ENCODE measurements around the gene CBLN1.

CBLN1 gene

DNA sequence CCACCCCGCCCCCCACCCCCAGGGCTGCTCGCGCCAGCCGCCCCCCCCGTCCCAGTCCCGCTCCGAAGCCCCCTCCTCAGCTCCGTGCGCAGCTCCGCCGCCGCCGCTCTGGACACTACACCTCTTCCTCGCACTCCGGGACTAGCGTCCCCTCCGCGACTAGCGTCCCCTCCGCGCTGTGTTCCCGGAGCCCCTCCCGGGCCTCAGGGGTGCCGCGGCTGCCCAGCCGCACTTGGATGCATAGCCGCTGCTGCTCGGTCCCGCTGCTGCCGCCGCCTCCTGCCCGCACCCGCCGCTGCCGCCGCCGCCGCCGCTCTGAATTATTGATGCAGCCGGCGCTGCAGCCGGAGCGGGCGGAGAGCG is at the start of gene CBLN1:
TSS of gene CBLN1 (minus strand) at position 359 of the 363 bp plus-strand sequence. CDS start 373 bp downstream, outside the sequence.
- DNase-seq (ENCODE audit: low read depth), result no peak

DNA sequence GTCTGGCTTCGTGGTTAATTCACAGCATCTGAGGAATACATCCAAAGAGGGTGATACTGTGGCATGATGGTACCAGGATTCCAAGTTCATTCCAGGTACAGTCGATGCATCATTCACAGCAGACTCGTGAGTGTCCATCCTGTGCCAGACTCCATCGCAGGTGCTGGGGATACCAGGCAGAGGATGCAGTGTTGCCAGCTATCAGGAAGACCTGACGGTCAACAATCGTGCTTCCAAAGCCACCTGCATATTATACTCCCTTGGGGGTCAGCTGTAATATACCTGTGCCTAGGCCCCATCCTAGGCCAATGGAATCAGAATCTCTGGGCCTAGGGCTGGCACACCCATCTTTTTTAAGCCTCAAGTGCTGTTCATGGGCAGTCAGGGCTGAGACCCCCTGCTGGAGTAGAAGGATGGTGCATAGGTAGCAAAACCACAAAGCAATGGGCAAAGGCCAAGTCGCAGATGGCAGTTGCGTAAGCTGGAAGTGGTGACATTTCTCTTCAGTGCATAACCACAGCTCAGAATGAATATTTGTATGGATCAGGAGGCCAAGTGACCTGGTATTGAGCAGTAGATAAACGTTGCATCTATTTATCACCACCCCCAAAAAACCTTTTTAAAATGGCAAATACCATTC is 49.0 kb upstream of the CBLN1 start:
- DNase-seq (ENCODE audit: low read depth), result no peak

DNA sequence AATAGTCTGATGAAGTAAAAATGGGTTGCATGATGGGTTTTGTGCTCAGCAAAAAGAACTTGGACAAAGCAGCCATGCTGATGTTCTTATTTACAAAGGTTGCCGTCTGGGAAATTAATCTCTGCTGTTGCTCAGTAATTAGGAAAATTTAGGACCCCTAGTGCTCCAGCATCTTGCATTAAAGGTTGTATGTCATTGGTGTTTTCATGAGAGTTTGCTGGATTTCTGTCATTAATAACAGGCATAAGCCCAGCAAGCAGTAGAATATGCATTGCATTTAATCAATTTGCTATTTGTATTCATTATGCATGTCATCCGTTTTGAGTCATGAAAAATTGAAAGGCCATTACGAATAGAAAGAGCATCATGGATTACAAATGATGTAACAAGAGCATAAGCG is 46.7 kb upstream of the CBLN1 start:
- DNase-seq (ENCODE audit: low read depth), result no peak

DNA sequence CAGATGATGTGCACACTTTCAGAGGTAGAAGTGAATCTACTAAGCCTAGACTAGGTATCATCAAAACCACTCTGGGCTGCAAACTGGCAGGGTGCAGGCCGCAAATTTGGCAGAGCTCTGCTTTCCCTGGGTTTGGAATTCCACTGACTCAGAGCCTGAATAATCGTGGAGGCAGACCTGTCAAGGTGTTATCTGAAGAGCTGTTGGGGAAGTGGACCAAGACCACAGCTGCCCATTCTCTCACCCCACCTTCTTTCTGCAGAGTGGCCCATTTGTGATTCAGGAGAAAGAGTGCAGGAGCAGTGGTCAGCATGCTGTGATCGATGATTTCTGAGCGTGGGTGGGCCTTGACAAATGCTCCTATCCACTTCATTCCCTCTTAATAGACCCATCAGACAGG is 45.8 kb upstream of the CBLN1 start:
- DNase-seq (ENCODE audit: low read depth), result no peak

DNA sequence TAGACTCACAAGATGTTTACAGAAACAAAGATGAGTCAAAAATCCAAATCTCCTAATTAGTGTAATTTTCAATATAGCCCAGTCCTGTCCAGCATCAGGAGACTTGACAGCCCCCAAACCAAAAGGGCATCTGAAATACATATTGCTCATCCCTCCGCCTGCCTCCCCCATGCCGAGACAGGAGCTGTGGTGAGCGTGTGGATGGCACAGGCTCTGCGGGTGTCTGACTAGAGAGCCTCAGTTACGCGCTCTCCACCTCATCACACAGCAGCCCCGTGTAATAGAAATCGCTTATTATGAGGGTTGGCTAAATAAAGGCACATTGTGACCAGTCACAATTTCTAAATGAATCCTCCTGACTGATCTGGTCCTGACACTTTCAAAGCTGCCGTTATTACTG is 43.1 kb upstream of the CBLN1 start:
- DNase-seq (ENCODE audit: low read depth), result no peak

DNA sequence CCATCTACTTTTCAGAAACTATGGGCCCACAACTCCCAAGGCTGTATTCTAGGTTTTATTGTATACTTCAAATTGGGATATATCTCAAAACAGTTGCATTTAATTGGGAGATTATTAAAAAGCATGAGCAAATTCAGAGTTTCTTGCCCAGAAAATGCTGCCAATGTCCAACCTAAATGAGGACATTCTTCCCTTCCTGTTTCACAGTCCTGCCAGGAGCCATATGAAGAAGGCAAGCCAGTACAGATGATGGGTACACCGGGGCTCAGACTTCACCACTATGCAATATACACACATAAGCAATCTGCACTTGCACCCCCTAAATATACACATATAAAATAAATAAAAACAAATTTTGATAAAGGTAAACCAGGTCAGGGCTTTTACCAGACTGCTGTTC is 34.0 kb upstream of the CBLN1 start:
- DNase-seq (ENCODE audit: low read depth), result no peak

DNA sequence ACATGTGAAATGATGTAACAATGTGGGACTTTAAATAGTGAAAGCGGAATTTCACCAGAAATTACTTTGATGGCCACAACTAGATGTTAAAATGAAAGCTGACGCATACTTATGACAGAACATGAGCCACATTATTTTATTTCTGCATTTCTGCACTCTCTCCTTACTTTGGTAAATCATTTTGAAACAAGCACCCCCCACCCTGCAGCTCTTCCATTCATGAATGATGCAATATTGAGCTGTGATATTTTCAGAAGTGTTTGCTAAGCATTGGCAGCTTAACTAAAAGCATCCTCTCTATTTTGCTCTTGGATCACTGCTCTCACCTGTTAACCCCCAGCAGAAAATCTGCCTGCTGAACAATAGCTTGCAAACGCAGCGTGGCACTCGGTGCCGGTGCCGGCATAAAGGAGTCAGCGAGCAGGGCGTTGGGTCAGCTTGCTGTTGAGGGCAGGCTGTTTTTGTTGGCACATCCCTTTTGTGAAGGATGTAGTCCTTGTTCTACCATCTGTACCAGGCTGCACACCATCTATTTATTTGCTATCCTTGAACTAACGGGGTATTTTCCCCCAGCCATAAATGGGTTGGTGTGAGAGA is 30.8 kb upstream of the CBLN1 start:
- DNase-seq (ENCODE audit: low read depth), result no peak

DNA sequence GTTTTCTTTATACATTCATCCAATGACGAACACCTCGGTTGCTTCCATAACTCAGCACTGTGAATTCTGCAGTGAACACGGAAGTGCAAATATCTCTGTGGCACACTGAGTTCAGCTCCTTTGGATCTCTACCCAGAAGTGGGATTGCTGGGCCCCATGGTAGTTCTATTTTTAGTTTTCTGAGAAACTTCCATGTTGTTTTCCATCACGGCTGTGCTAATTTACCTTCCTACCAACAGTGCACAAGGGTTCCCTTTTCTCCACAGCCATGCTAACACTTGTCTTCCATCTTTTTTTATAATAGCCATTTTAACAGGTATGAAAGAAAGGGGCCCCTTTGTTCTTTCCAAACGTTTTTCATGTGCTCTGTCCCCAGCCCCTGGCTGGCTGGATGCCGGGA is 30.2 kb upstream of the CBLN1 start:
- no peak for DNase-seq (ENCODE audit: low read depth)

DNA sequence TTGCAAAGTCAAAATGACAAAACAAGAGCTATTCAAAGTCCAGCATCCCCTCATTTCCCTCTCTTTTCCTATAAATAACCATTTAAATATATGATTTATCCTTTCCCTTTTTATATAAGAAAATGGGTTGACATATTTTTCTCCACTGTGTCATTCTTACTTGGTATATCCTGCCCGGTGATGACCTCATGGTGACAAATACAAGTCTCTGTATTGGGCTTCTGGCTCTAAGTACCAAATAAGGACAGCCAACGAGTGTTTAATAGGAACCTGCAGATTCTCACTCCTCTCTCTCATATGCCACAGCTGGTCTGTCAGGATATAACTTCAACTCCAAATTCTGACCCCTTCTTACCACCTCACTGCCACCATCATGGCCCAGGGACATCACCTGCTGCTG is 25.5 kb upstream of the CBLN1 start:
- DNase-seq (ENCODE audit: low read depth), result no peak

DNA sequence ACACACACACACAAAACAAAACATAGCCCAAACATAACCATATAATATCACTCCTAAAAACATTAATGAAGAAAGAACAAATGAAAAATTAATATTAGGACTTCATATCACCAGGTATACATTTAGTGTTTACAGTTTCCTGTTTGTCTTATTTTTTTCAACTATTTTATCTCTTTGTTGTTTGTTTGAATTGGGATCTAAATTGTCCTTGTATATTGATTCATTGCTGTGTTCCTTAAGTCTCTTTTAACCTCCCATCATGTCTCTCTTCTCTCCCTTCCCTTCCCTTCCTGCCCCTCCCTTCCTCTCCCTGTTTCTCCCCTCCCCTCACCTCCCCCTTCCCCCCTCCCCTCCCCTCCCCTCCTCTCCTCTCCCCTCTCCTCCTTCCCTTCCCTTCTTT is 23.8 kb upstream of the CBLN1 start:
- DNase-seq (ENCODE audit: low read depth), result no peak

DNA sequence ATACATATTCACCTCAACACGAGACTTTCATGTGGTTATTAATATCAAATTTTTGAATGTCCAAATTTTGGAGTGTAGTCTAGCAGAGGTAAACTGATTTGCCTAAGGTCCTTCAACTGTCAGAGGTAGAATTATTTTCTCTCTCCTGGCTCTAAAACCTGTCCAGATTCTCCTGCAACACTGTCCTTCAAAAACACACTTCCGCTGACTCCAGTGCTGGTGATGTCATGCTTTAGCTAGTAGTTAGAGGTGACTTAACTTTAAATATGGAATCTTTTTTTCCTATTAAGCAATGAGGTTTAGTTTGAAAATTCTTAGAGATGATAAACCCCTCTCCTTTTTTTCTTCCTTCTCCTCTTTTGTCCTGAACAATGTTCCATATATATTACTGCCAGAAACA is 10.8 kb upstream of the CBLN1 start:
- DNase-seq (ENCODE audit: low read depth), result no peak

DNA sequence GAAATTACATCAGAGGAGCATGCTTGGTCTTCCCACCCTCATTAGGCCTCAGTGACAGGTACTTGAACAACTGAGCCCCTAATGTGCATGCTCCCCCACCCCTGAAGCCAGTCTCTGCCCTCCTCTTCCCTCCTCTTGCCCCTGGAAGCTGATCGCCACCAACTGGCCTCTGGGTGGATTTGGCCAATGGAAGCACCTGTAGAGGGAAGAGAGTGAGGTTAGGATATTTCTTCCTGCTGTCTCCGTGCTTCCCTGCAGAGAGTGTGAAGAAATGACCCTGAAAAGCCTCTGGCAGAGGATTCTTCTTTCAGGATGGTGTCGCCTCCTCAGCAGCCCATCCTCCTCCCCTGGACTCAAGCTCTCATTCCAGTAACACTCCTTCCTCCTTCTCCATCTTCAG is 5.9 kb upstream of the CBLN1 start:
- no peak for DNase-seq (ENCODE audit: low read depth)

DNA sequence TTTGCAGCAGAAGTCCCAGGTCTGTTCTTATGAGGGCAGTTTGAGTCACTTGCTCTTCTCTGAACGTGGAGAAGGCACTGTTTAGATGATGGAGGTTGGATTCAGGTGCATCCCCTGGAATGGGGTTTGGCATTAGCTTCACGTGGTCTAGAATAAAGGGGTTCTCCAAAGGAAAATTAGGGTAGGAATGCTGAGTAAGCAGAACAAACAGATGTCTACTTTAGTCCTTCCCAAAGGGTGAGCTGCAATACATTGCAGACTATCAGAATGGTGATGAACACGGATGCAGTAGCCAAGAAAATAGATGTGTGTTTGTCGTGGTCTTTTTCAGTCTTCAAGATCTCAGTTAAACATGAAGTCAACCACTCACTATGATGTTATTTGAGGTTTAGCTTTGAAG is 3.3 kb upstream of the CBLN1 start:
- DNase-seq (ENCODE audit: low read depth), result no peak

DNA sequence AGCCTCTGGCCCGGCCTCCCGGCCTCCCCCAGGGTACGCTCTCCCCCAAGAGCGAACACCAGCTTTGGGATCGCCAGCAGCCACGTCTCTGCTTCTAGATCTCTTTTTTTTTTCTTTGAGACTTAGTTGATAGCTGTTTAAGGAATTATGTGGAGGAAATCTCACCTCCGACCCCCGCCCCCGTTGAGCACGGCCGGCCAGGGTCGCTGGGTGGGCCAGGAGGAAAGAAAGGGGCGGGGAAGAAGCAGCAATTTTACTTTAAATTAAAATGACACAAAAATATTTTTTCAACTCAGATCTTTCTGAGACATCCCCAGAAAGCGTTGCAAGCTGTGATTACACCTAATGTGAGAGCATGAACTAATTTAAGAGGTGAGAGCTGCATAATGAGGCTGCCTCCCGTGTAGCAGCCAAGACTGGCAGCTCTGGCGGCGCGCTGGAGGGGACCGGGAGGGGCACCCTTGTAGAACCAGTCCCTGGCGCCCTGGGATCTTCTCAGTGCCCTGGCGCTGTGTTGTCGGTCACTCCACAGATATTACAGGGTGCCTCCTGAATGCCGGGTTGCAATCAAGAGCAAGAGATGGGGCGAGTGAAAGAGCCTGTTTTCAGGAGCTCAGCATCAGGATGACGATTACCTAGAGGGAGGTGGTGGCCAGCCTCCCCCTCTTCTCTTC is 1.9 kb upstream of the CBLN1 start:
- DNase-seq (ENCODE audit: low read depth), result no peak

DNA sequence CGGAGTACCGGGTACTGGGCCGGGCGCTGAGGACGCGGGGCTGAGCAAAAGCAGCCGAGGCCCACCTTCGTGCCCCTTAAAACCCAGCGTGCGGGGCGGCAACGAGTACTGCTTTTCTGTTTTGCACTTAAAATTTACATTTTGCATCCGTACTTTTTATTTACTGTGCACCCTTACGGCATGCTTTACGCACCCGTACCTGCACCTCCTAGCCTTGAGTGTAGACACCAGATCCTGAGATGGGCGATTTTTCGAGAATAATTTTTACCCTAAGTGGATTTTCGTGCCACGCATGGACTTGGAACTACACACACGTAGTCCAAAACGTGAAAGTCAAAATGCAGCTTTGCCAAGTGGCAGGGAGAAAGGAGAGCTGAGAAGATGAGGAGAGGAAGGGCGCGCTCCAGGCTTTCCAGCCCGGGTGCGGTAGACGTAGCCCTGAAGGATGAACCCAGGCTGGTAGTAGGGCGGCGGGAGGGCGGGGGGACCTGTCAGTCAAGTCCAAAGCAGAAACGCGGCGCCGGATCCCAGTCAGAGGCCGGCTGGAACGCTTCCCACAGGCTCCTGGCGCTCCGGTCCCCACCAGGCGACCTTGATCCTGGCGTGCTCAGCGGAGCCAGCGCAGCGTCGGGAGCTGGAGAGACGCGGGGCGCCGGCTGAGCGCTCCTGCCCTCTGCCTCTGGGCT is 1.2 kb upstream of the CBLN1 start:
- DNase-seq (ENCODE audit: low read depth), result no peak

DNA sequence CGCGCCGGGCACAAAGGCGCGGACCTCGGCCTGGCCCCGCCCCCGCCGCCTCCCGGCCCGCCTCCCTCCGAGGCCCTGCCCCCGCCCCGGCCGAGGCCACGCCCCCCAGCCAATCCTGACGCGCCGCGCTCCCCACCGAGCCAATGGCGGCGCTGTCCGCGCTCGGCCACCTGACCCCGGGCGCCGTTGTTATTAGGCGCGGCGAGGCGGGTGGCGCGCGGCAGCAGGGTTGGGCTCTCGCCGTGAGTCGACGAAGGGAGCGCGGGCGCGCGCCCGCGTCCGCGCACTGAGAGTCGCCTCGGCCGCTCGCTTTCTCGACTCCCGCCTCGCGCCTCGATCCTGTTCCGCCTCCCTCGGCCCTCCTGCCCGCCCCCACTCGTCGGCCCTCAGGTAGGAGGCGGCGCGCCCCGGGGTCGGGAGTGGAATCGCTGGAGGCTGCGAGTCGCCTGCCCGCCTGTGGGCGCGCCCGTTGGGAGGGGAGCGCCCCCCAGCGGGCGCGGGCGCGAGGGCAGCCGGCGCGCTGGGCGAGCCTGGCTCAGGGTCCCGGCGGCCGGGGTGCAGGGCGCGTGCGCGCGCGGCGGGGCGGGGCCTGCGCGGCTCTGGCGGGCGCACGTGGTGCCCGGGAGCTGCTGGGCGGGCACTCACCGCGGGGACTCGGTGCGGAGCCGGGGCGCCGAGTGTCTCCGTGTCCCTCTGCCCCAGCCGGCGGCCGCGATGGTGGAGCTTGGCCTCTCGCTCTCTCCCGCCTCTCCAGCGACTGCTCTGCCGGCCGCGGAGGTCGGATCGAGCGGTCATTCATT is 405 bp upstream of the CBLN1 start:
- no peak for DNase-seq (ENCODE audit: low read depth)

DNA sequence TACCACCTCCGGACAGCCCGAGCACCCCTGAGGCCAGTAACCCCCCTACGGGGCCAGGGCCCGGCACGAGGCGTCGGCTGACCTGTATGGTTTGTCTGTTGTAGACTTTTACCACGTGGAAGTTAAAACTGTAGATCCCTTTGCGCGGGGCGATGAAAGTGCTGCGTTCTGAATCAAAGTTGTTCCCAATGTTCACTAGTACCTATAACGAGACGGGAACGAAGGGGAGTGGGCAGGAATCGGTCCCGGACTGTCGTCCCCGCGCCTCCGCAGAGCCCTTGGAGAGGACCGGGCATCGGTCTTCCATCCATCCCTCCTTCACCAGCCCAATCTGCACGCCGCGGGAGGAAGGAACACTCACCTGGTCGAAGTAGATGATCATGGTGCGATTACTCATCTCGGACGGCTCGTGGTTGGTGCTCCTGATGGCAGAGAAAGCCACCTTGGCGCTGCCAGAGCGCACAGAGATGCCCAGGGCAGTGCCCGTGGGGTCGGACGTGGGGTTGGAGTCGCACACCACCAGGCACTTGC is 732 bp downstream of the CBLN1 start:
- DNase-seq (ENCODE audit: low read depth), result no peak

DNA sequence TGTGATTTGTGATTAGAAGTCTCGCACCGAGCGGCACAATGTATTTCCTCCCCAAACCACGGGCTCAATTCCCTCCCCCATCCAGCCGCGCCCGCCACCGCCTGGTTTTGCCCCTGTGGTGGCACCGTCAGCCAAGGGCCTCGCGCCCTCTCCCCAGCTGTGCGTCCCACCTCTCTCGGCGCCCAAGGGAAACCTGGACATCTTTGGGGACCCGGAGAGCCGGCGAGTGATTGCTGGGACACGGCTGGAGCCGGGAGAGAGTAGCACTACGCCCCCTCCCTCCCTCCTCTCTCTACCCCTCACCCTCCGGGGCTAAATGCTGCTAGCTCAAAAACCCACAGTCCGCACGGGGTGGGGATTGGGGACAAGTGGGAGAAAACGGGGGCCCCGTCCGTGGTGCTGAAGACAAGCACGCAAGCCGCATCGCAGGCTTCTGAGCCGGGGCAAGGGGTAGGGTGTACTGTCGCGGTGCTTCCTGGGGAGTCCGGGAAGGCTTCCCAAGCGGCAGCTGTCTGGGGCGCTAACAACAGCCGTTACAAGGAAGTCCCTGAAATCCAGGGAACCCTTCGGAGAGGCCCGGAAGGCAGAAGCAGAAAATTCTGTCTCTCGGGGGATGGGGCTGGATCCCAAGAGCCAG is 1.4 kb downstream of the CBLN1 start:
- no peak for DNase-seq (ENCODE audit: low read depth)

DNA sequence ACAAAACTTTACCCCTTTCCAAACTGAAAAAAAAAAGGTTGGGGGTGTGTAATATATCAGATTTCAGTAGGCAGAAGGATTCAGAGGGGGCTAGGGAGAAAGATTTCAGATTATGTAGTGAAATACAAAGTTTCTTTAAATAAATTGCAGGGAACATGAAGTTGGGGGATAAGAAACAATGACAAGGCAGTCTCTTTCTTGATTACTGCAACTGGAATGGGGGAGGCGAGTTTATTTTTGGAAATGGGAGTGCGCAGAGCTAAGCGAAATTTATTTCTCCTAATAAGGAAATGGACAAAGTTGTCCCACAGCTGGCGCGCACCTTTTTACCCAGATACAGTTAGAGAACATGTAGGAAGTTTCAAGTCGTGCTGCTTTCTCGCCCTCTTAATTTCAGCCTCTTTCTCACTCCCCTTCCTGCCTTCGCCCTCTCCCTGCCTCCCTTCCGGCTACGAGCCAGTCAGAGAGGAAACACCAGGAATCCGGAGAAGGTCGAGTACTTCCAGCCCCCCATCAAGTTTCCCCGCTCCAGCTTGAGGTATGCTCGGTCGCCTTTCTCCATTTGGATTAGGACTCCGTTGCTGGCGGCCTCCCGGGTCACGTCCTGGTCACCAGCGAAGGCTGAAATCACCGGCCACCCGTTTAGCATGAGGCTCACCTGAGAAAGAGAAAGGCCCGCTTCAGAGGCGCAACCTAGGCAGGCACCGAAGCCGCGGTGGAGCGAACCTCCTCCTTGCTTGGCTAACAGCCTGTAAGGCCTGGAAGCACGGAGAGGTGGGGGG is 2.5 kb downstream of the CBLN1 start:
- DNase-seq (ENCODE audit: low read depth), result no peak

DNA sequence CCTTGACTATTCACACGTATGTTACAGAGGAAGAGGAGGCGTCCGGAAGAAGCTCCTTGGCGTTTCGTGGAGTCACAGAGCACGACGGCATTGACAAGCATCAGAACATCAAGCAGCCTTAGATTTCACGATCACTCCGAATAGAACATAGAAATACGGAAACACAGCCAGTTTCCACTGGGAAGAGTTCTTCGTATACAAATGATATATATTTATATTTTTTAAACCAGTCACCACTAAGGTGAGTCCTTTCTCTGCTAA is 3.1 kb downstream of the CBLN1 start:
- no peak for DNase-seq (ENCODE audit: low read depth)

Measured in GM04503 (cell line).